H1 (cell line): ENCODE data around the gene SPINT1. TPM values are rescaled to one million over a fixed set of nuclear protein-coding genes. Genes with fewer than 3 reads are reported as not detected.
A peak's percentile ranks its signal among the peaks of the same experiment; 100 is the strongest.

ENCODE experiments used
- CTCF ChIA-PET: fragments of 300-600 bp; sonication (Branson Sonifier 250); formaldehyde crosslinking; loops from one replicate; lab custom pipeline; 2021; ENCODE audit not compliant: partially characterized antibody; lab: Charles Lee
- POLR2A ChIA-PET: fragments of 300-600 bp; sonication (Branson Sonifier 250); formaldehyde crosslinking; loops from one replicate; lab custom pipeline; 2021; ENCODE audit warnings: inconsistent platforms; ENCODE audit not compliant: partially characterized antibody; lab: Charles Lee
- DNase-seq, 2 experiments: peaks; one replicate each; pipeline versions ENCODE4 v3.0.0 to v3.0.0-alpha.2; 2010 to 2022; ENCODE audit warnings: low spot score in 2 of 2, low read depth in 1 of 2, mixed read lengths in 1 of 2
- FAIRE-seq: peaks from 2 replicates; lab custom pipeline; 2011; peaks lifted over from hg19 to GRCh38; lab: Jason Lieb, UNC
- H2AFZ ChIP-seq: 2 replicates; pipeline ENCODE4 v1.8.1; 2012; ENCODE audit warnings: low read length, inconsistent platforms
- H2AK5ac ChIP-seq: 2 replicates; pipeline ENCODE4 v1.6.1; 2013; ENCODE audit warnings: low read depth, low read length
- H2BK120ac ChIP-seq: replicated peaks from 2 replicates; pipeline ENCODE3; 2013; ENCODE audit warnings: low read depth, low read length, inconsistent platforms
- H2BK12ac ChIP-seq: 2 replicates; pipeline ENCODE4 v1.6.1; 2013; ENCODE audit warnings: low read depth, low read length
- H2BK15ac ChIP-seq: 2 replicates; pipeline ENCODE4 v1.6.1; 2013; ENCODE audit warnings: low read length
- H2BK20ac ChIP-seq: 2 replicates; pipeline ENCODE4 v1.6.1; 2013; ENCODE audit warnings: low read length
- H2BK5ac ChIP-seq: 2 replicates; pipeline ENCODE4 v1.6.1; 2013; ENCODE audit warnings: low read depth, low read length
- H3K14ac ChIP-seq: 2 replicates; pipeline ENCODE4 v1.6.1; 2013; ENCODE audit warnings: inconsistent platforms; ENCODE audit not compliant: insufficient read length
- H3K18ac ChIP-seq: 2 replicates; pipeline ENCODE4 v1.6.1; 2013; ENCODE audit warnings: low read length; ENCODE audit errors: extremely low read depth
- H3K23ac ChIP-seq: 2 replicates; pipeline ENCODE4 v1.6.1; 2013; ENCODE audit warnings: inconsistent platforms; ENCODE audit not compliant: insufficient read length
- H3K23me2 ChIP-seq: 2 replicates; pipeline ENCODE4 v1.6.1; 2013; ENCODE audit warnings: low read depth, low read length
- H3K27ac ChIP-seq: 2 replicates; pipeline ENCODE4 v1.6.1; 2011; ENCODE audit warnings: low read depth, low read length, inconsistent platforms
- H3K27me3 ChIP-seq, 4 experiments: replicated peaks in 1 of 4; 1 replicate in 1 of 4; 2 replicates in 3 of 4; pipeline versions ENCODE4 v1.6.1 to v1.8.1; 2011 to 2013; ENCODE audit warnings: low read length in 3 of 4, mild to moderate bottlenecking in 3 of 4, inconsistent platforms in 2 of 4, mixed read lengths in 2 of 4, moderate library complexity in 1 of 4; ENCODE audit not compliant: control insufficient read depth in 3 of 4, insufficient read depth in 3 of 4; ENCODE audit errors: extremely low read depth in 1 of 4
- H3K36me3 ChIP-seq, 4 experiments: 2 replicates each; pipeline versions ENCODE4 v1.6.1 to v1.8.1; 2011 to 2013; ENCODE audit warnings: mild to moderate bottlenecking in 4 of 4, low read length in 3 of 4, moderate library complexity in 2 of 4, control low read depth in 1 of 4, inconsistent platforms in 1 of 4; ENCODE audit not compliant: insufficient read depth in 4 of 4, control insufficient read depth in 2 of 4
- H3K4ac ChIP-seq: replicated peaks from 2 replicates; pipeline ENCODE3; 2013; ENCODE audit warnings: low read length, low read depth, mixed read lengths, inconsistent platforms; ENCODE audit not compliant: insufficient read length
- H3K4me1 ChIP-seq, 4 experiments: replicated peaks in 1 of 4; 1 replicate in 1 of 4; 2 replicates in 3 of 4; pipeline versions ENCODE4 v1.6.1 to v1.8.1; 2011 to 2013; ENCODE audit warnings: low read length in 3 of 4, inconsistent platforms in 2 of 4, mixed read lengths in 1 of 4; ENCODE audit not compliant: insufficient read depth in 4 of 4, control insufficient read depth in 3 of 4
- H3K4me2 ChIP-seq, 2 experiments: 2 replicates each; pipeline versions ENCODE4 v1.6.1 to v1.8.1; 2011 to 2013; ENCODE audit warnings: low read depth in 2 of 2, low read length in 2 of 2, control low read depth in 1 of 2, inconsistent platforms in 1 of 2, mild to moderate bottlenecking in 1 of 2; ENCODE audit not compliant: insufficient read depth in 1 of 2
- H3K4me3 ChIP-seq, 4 experiments: fragments of 200-600, 300-600 bp in 1 of 4; sonication (generic), shearing (Covaris generic), sonication (Bioruptor Twin) in 1 of 4; 2 replicates each; pipeline versions ENCODE4 v1.5.1 to v1.8.1; 2011 to 2016; ENCODE audit warnings: low read length in 4 of 4, low read depth in 3 of 4, control low read depth in 2 of 4, inconsistent platforms in 2 of 4, mild to moderate bottlenecking in 2 of 4, mixed read lengths in 1 of 4, moderate library complexity in 1 of 4; ENCODE audit not compliant: insufficient read depth in 2 of 4; ENCODE audit errors: extremely low read depth in 1 of 4
- H3K56ac ChIP-seq: replicated peaks from 2 replicates; pipeline ENCODE3; 2013; ENCODE audit warnings: low read depth, mild to moderate bottlenecking, mixed read lengths, low read length, inconsistent platforms; ENCODE audit not compliant: insufficient read length
- H3K79me1 ChIP-seq: 2 replicates; pipeline ENCODE4 v1.6.1; 2013; ENCODE audit warnings: low read depth, low read length, control low read depth
- H3K79me2 ChIP-seq, 2 experiments: 2 replicates each; pipeline versions ENCODE4 v1.6.1 to v1.8.1; 2012 to 2013; ENCODE audit warnings: low read length in 2 of 2, mild to moderate bottlenecking in 2 of 2, inconsistent platforms in 1 of 2; ENCODE audit not compliant: insufficient read depth in 2 of 2, control insufficient read depth in 1 of 2
- H3K9ac ChIP-seq, 4 experiments: replicated peaks in 1 of 4; 1 replicate in 1 of 4; 2 replicates in 3 of 4; pipeline versions ENCODE4 v1.6.1 to v1.8.1; 2011 to 2013; ENCODE audit warnings: low read depth in 3 of 4, low read length in 3 of 4, control low read depth in 2 of 4, mild to moderate bottlenecking in 2 of 4, moderate library complexity in 2 of 4, inconsistent platforms in 1 of 4; ENCODE audit errors: extremely low read depth in 1 of 4
- H3K9me3 ChIP-seq, 2 experiments: 2 replicates each; pipeline versions ENCODE4 v1.6.1 to v1.8.1; 2012 to 2013; ENCODE audit warnings: mild to moderate bottlenecking in 2 of 2, moderate library complexity in 2 of 2, control low read depth in 1 of 2, inconsistent platforms in 1 of 2, low read depth in 1 of 2, low read length in 1 of 2, mixed read lengths in 1 of 2; ENCODE audit not compliant: insufficient read depth in 2 of 2
- H4K20me1 ChIP-seq, 2 experiments: replicated peaks in 1 of 2; 2 replicates each; pipeline versions ENCODE3 to v1.8.1; 2011 to 2013; ENCODE audit warnings: inconsistent platforms in 2 of 2, low read length in 2 of 2, mild to moderate bottlenecking in 1 of 2; ENCODE audit not compliant: insufficient read depth in 2 of 2, control insufficient read depth in 1 of 2
- H4K5ac ChIP-seq: 2 replicates; pipeline ENCODE4 v1.6.1; 2013; ENCODE audit warnings: low read length, low read depth, mixed read lengths, inconsistent platforms; ENCODE audit not compliant: insufficient read length
- H4K8ac ChIP-seq: 2 replicates; pipeline ENCODE4 v1.8.0; 2013; ENCODE audit warnings: mild to moderate bottlenecking, moderate library complexity, low read length, inconsistent platforms; ENCODE audit not compliant: insufficient read depth; ENCODE audit errors: extremely low read depth
- H4K91ac ChIP-seq: replicated peaks from 2 replicates; pipeline ENCODE3; 2013; ENCODE audit warnings: low read length, mixed read lengths, inconsistent platforms; ENCODE audit not compliant: insufficient read length
- CHD1 ChIP-seq: IDR thresholded peaks from 2 replicates; pipeline ENCODE4 v1.6.1; 2012; ENCODE audit warnings: low read depth, low read length, improper control_type of control experiment
- EZH2 ChIP-seq: fragments of 200-600 bp; sonication (generic); IDR thresholded peaks from 2 replicates; pipeline ENCODE4 v1.7.1; 2012; ENCODE audit warnings: low read depth, mild to moderate bottlenecking, moderate library complexity, low read length, inconsistent platforms; ENCODE audit not compliant: severe bottlenecking
- HDAC2 ChIP-seq, 2 experiments: fragments of 300-600 bp in 1 of 2; sonication (generic) in 1 of 2; IDR thresholded peaks; 2 replicates each; pipeline ENCODE4 v1.6.1; 2011 to 2012; ENCODE audit warnings: low read depth in 2 of 2, low read length in 2 of 2, mild to moderate bottlenecking in 2 of 2, moderate library complexity in 2 of 2, borderline replicate concordance in 1 of 2, inconsistent platforms in 1 of 2
- WGBS, 2 experiments: shearing (Covaris generic) in 1 of 2; methylation state at CpG; one replicate each; pipeline versions ENCODE4 v1.1.6 to v1.1.7; 2013 to 2015; ENCODE audit warnings: low lambda C conversion rate in 2 of 2, mixed read lengths in 2 of 2, inconsistent platforms in 1 of 2, low coverage in 1 of 2, missing lambda C conversion rate in 1 of 2; ENCODE audit not compliant: insufficient replicate concordance in 2 of 2, insufficient coverage in 1 of 2, insufficient read length in 1 of 2; ENCODE audit errors: extremely low coverage in 1 of 2, missing lambda C conversion rate in 1 of 2; 5-methylcytosine and 5-hydroxymethylcytosine counted together
- polyA plus RNA-seq, 7 experiments: library from polyadenylated mRNA; depleted of rRNA in 3 of 7; stranded (reverse) in 5 of 7; unstranded in 2 of 7; fragments of >200 nt in 5 of 7; fragments of 200-250 nt in 2 of 7; gene quantifications; 1 replicate in 5 of 7; 2 replicates in 1 of 7; 4 replicates in 1 of 7; pipeline versions ENCODE4 v1.2.1 to v1.2.3, GENCODE V29; 2011 to 2013; ENCODE audit warnings: missing spikeins in 2 of 7, mixed read lengths in 2 of 7
- total RNA-seq: library from RNA; stranded (reverse); fragmentation: NEBNext Ultra II Directional; extraction: Animal tissue kit (Norgen Biotek cat#: 25700); gene quantifications from 2 replicates; pipeline ENCODE4 v1.2.1, GENCODE V29; 2021

SPINT1 gene
- total and polyA plus RNA-seq, 2 of the 8 experiments (the other 6 are each of a cell fraction or from before 2014, with no cell fraction given), result 117 to 155 TPM

GRCh38 chr15:40872791-40873693, 29.2 kb downstream of the SPINT1 start:
- Histone ChIP-seq H4K8ac (no peak overlapping the region; the same call in 1 of the 2 replicates), H3K18ac (no peak overlapping the region), H4K20me1 (no peaks in the 10 kb centered on the region), H3K9ac (no peak overlapping the region), H2AK5ac (no peak overlapping the region), H3K9me3 (no peaks in the 10 kb centered on the region), H3K79me2 (no peaks in the 10 kb centered on the region), H3K27ac (no peak overlapping the region), H2BK5ac (no peak overlapping the region; the same call in 1 of the 2 replicates), H4K91ac (peak overlapping the region; percentile 18), H4K5ac (no peak overlapping the region), H2BK12ac (peak overlapping the region; percentile 68; the same call in 1 of the 2 replicates), H2BK120ac (no peak overlapping the region), H3K4me1 (peaks cover 0 to 18% (median 12%) of the 10 kb centered on the region in 4 experiments; a peak in 6 of 7 replicates), H3K4me2 (peak overlapping the region; percentile 54 to 95), H2BK15ac (0 out of 2 replicates have a peak overlapping the region, but pooled peaks have one; percentile 88), H3K23me2 (no peaks in the 10 kb centered on the region), H3K4ac (no peak overlapping the region), H3K4me3 (peak overlapping the region; percentile 45 to 70 (median 58)), H3K36me3 (no peaks in the 10 kb centered on the region), H3K56ac (no peak overlapping the region), H3K23ac (no peak overlapping the region), H3K27me3 (0 out of 7 replicates have a peak, but pooled peaks cover 0 to 2% (median 0%) of the 10 kb centered on the region in 4 experiments), H2AFZ (no peak overlapping the region; the same call in 1 of the 2 replicates), H3K79me1 (no peaks in the 10 kb centered on the region), H2BK20ac (0 out of 2 replicates have a peak overlapping the region, but pooled peaks have one; percentile 48), H3K14ac (no peak overlapping the region)
- ChIA-PET CTCF (interaction anchor here (0.6 to 7.8 kb wide), 21 partner anchors 9 to 161 kb away, joined by 3 to 51 read pairs (median 3); partner anchors contain the start of genes DLL4, DNAJC17, GCHFR and VPS18), POLR2A (interaction anchor here (0.7 to 2.2 kb wide), 22 partner anchors 12 to 178 kb away, joined by 3 to 10 read pairs (median 4); partner anchors contain the start of genes CHAC1, RAD51, SPINT1 and VPS18)
- WGBS, 2 experiments, result 74% methylated on average over 33 of the region's 33 CpGs; no CpG with 5 or more reads in 1 of the 2 experiments
- TF ChIP-seq EZH2 (peak; percentile 45), HDAC2 (IDR thresholded peaks at IDR 0.05; ENCODE audit: borderline replicate concordance in 1 of 2, low read depth in 2 of 2, low read length in 2 of 2) (peak in 1 of 2 experiments; percentile 86; a peak in 1 of 4 replicates), CHD1 (no peak)
- DNase-seq (no peak), FAIRE-seq (no peak)
